Activated T-cell treated with anti-CD3 and anti-CD28 coated beads for 1 hour (primary cell): ENCODE data around the gene GPX5.
"Not testable (repeated sequence)": the region's sequence is repeated elsewhere in the genome, so short reads cannot be mapped to it uniquely, and the experiment has no call there.

Experiments
- DNase-seq: peaks from one replicate; pipeline ENCODE4 v3.0.0-alpha.2; 2020; ENCODE audit warnings: low read depth

The GPX5 gene

GRCh38 chr6:28515676-28516075, 10.0 kb upstream of the GPX5 start, which contains the start of gene GPX6:
TSS of gene GPX6 (minus strand) at chr6:28515793. CDS start at chr6:28515743, 50 bp downstream.
- no peak for DNase-seq

GRCh38 chr6:28517964-28518363, 7.7 kb upstream of the GPX5 start:
- DNase-seq = no peak

GRCh38 chr6:28522594-28523240, 3.0 kb upstream of the GPX5 start:
- no peak for DNase-seq

- peak; percentile 17 for DNase-seq
Measured at GRCh38 chr6:28523241-28523622, 2.4 kb upstream of the GPX5 start.

- no peak for DNase-seq
Measured at GRCh38 chr6:28530777-28531176, 5.1 kb downstream of the GPX5 start.

GRCh38 chr6:28531479-28532128, 5.9 kb downstream of the GPX5 start:
- DNase-seq = no peak

- no peak for DNase-seq
Measured at GRCh38 chr6:28534306-28534705, 8.6 kb downstream of the GPX5 start.

- no peak for DNase-seq
Measured at GRCh38 chr6:28534875-28535274, 9.2 kb downstream of the GPX5 start.

GRCh38 chr6:28537065-28537464, 11.4 kb downstream of the GPX5 start:
- no peak for DNase-seq

- DNase-seq = no peak
Measured at GRCh38 chr6:28537509-28538140, 11.9 kb downstream of the GPX5 start.

GRCh38 chr6:28541996-28542395, 16.3 kb downstream of the GPX5 start:
- no peak for DNase-seq

- DNase-seq = peak; percentile 41
Measured at GRCh38 chr6:28542440-28543296, 17.0 kb downstream of the GPX5 start.

- peak; percentile 30 for DNase-seq
Measured at GRCh38 chr6:28543651-28544610, 18.2 kb downstream of the GPX5 start.

GRCh38 chr6:28545955-28546354, 20.3 kb downstream of the GPX5 start:
- DNase-seq = no peak

- not testable (repeated sequence) for DNase-seq
Measured at GRCh38 chr6:28547003-28547402, 21.3 kb downstream of the GPX5 start.

GRCh38 chr6:28551891-28552666, 26.4 kb downstream of the GPX5 start:
- no peak for DNase-seq

- no peak for DNase-seq
Measured at GRCh38 chr6:28553384-28553985, 27.8 kb downstream of the GPX5 start.

- DNase-seq = no peak
Measured at GRCh38 chr6:28553986-28554881, 28.6 kb downstream of the GPX5 start.

GRCh38 chr6:28555136-28555535, 29.5 kb downstream of the GPX5 start:
- DNase-seq = no peak
